H1 (cell line): ENCODE measurements around the gene GASK1B. TPM values are rescaled to one million over a fixed set of nuclear protein-coding genes. Genes with fewer than 3 reads are reported as not detected.

Experiments
- BCL11A ChIP-seq, 2 experiments: IDR thresholded peaks; one replicate each; pipeline ENCODE4 v1.6.1; 2011; ENCODE audit warnings: low read depth in 2 of 2, low read length in 2 of 2, mild to moderate bottlenecking in 2 of 2
- RFX5 ChIP-seq: IDR thresholded peaks from 2 replicates; pipeline ENCODE4 v1.6.1; 2011; ENCODE audit warnings: low read depth, low read length, improper control_type of control experiment, borderline replicate concordance
- polyA plus RNA-seq, 7 experiments: library from polyadenylated mRNA; depleted of rRNA in 3 of 7; stranded (reverse) in 5 of 7; unstranded in 2 of 7; fragments of >200 nt in 5 of 7; fragments of 200-250 nt in 2 of 7; gene quantifications; 1 replicate in 5 of 7; 2 replicates in 1 of 7; 4 replicates in 1 of 7; pipeline versions ENCODE4 v1.2.1 to v1.2.3, GENCODE V29; 2011 to 2013; ENCODE audit warnings: missing spikeins in 2 of 7, mixed read lengths in 2 of 7
- total RNA-seq: library from RNA; stranded (reverse); fragmentation: NEBNext Ultra II Directional; extraction: Animal tissue kit (Norgen Biotek cat#: 25700); gene quantifications from 2 replicates; pipeline ENCODE4 v1.2.1, GENCODE V29; 2021

Gene GASK1B
- total and polyA plus RNA-seq, 2 of the 8 experiments (the other 6 are each of a cell fraction or from before 2014, with no cell fraction given) = not detected

- TF ChIP-seq RFX5 = no peak
- TF ChIP-seq BCL11A (IDR thresholded peaks at IDR 0.05; ENCODE audit: low read depth in 2 of 2, low read length in 2 of 2) = no peak
Observed at GRCh38 chr4:158169506-158169905, 3.3 kb downstream of the GASK1B start (continued).
